Kidney tubule cell (primary cell): Measurements from ENCODE around the gene MAP7D2.
"Not testable (repeated sequence)": the region's sequence is repeated elsewhere in the genome, so short reads cannot be mapped to it uniquely, and the experiment has no call there.

ENCODE experiments used
- DNase-seq: peaks from one replicate; pipeline ENCODE4 v3.0.0-alpha.2; 2018; ENCODE audit warnings: low spot score

The MAP7D2 gene

GRCh38 chrX:20116577-20117240, at the start of gene MAP7D2:
TSS of gene MAP7D2 (minus strand) at chrX:20116907. CDS start at chrX:20116879, 28 bp downstream.
- DNase-seq: no peak

GRCh38 chrX:20162516-20162915, 45.8 kb upstream of the MAP7D2 start:
- not testable (repeated sequence) for DNase-seq

GRCh38 chrX:20159797-20160385, 43.2 kb upstream of the MAP7D2 start:
- DNase-seq: no peak

GRCh38 chrX:20151689-20152088, 35.0 kb upstream of the MAP7D2 start:
- DNase-seq: no peak

- DNase-seq: no peak
These were observed 32.6 kb upstream of the MAP7D2 start for GRCh38 chrX:20149326-20149725.

GRCh38 chrX:20147561-20147960, 30.9 kb upstream of the MAP7D2 start:
- DNase-seq: no peak

GRCh38 chrX:20144491-20144890, 27.8 kb upstream of the MAP7D2 start:
- peak; percentile 80 for DNase-seq

GRCh38 chrX:20143561-20143960, 26.9 kb upstream of the MAP7D2 start:
- DNase-seq: no peak

- DNase-seq: no peak
These were observed 26.4 kb upstream of the MAP7D2 start for GRCh38 chrX:20143111-20143510.

- DNase-seq: peak; percentile 99
These were observed 24.8 kb upstream of the MAP7D2 start, which contains the start of gene EIF1AX for GRCh38 chrX:20141281-20142220. TSS of gene EIF1AX (minus strand) at chrX:20141838. CDS start at chrX:20141640, 198 bp downstream.

- DNase-seq: no peak
These were observed 23.7 kb upstream of the MAP7D2 start for GRCh38 chrX:20140420-20140819.

GRCh38 chrX:20139966-20140365, 23.3 kb upstream of the MAP7D2 start:
- peak; percentile 21 for DNase-seq

GRCh38 chrX:20135944-20136343, 19.2 kb upstream of the MAP7D2 start:
- DNase-seq: no peak

- no peak for DNase-seq
These were observed 16.0 kb upstream of the MAP7D2 start for GRCh38 chrX:20132666-20133065.

- no peak for DNase-seq
These were observed 13.7 kb upstream of the MAP7D2 start for GRCh38 chrX:20130357-20130756.

GRCh38 chrX:20129547-20129946, 12.8 kb upstream of the MAP7D2 start:
- no peak for DNase-seq

GRCh38 chrX:20128670-20129069, 12.0 kb upstream of the MAP7D2 start:
- no peak for DNase-seq

GRCh38 chrX:20127440-20127839, 10.7 kb upstream of the MAP7D2 start:
- not testable (repeated sequence) for DNase-seq

GRCh38 chrX:20126833-20127232, 10.1 kb upstream of the MAP7D2 start:
- not testable (repeated sequence) for DNase-seq

- no peak for DNase-seq
These were observed 8.3 kb upstream of the MAP7D2 start for GRCh38 chrX:20124964-20125363.

GRCh38 chrX:20118065-20118824, 1.5 kb upstream of the MAP7D2 start:
- peak; percentile 29 for DNase-seq

GRCh38 chrX:20116087-20116576, 575 bp downstream of the MAP7D2 start:
- no peak for DNase-seq
